Vagina (tissue), 2 donors: ENCODE results near the gene MTIF2. TPM values are rescaled to one million over a fixed set of nuclear protein-coding genes. Genes with fewer than 3 reads are reported as not detected.
"Not testable (repeated sequence)": the region's sequence is repeated elsewhere in the genome, so short reads cannot be mapped to it uniquely, and the experiment has no call there.

ENCODE experiments used
- DNase-seq, 2 donors: peaks; one replicate each; pipeline ENCODE4 v3.0.0-alpha.2; 2017; ENCODE audit errors: extremely low spot score in 2 of 2
- H3K27ac ChIP-seq: fragments of 200-600 bp; sonication (generic); one replicate; pipeline ENCODE4 v1.5.1; 2019
- H3K27me3 ChIP-seq: fragments of 200-600 bp; sonication (generic); one replicate; pipeline ENCODE4 v1.5.1; 2019
- H3K36me3 ChIP-seq, 2 donors: fragments of 200-600 bp; sonication (generic); one replicate each; pipeline ENCODE4 v1.5.1; 2017 to 2019
- H3K4me1 ChIP-seq: fragments of 200-600 bp; sonication (generic); one replicate; pipeline ENCODE4 v1.5.1; 2019
- H3K4me3 ChIP-seq, 2 donors: fragments of 200-600 bp; sonication (generic); 1 replicate in 1 of 2; 2 replicates in 1 of 2; pipeline ENCODE4 v1.5.1; 2016 to 2019
- H3K9me3 ChIP-seq: fragments of 200-600 bp; sonication (generic); one replicate; pipeline ENCODE4 v1.5.1; 2019
- CTCF ChIP-seq, 3 experiments: fragments of 450-650 bp in 2 of 3; fragments of 200-600 bp in 1 of 3; sonication (generic) in 1 of 3; IDR thresholded peaks; one replicate each; pipeline ENCODE4 v1.5.1; 2017 to 2019; ENCODE audit warnings: antibody characterized with exemption in 3 of 3, mild to moderate bottlenecking in 2 of 3, moderate library complexity in 2 of 3
- POLR2A ChIP-seq, 2 donors: fragments of 450-650 bp; IDR thresholded peaks; one replicate each; pipeline ENCODE4 v1.6.1; 2017; ENCODE audit warnings: antibody characterized with exemption in 2 of 2, mild to moderate bottlenecking in 2 of 2, moderate library complexity in 2 of 2
- POLR2AphosphoS5 ChIP-seq, 2 donors: sonication (generic); formaldehyde crosslinking; IDR thresholded peaks; one replicate each; pipeline ENCODE4 v1.9.0; 2017; ENCODE audit warnings: antibody characterized with exemption in 2 of 2, mild to moderate bottlenecking in 2 of 2, low read depth in 1 of 2; ENCODE audit not compliant: insufficient read depth in 1 of 2
- intact Hi-C: fragments of 100-400 bp; cut with DNase I; formaldehyde crosslinking; loops from one replicate; pipeline ENCODE4 v1.15.1; 2023
- total RNA-seq: library from RNA; depleted of rRNA; stranded (reverse); fragments of >200 nt; gene quantifications from one replicate; pipeline ENCODE4 v1.2.3, GENCODE V29; 2016

Gene MTIF2
- total RNA-seq, 1 donor from 2014 or later: 19.4 TPM

- no peak for TF ChIP-seq POLR2A (IDR thresholded peaks at IDR 0.05)
- TF ChIP-seq POLR2AphosphoS5 (IDR thresholded peaks at IDR 0.05; ENCODE audit: insufficient read depth in 1 of 2, low read depth in 1 of 2): no peak
- TF ChIP-seq CTCF (IDR thresholded peaks at IDR 0.05): no peak
- H3K9me3 ChIP-seq: no peaks in the 10 kb centered on the region
These were observed 32.2 kb upstream of the MTIF2 start for GRCh38 chr2:55301277-55301676.

DNA sequence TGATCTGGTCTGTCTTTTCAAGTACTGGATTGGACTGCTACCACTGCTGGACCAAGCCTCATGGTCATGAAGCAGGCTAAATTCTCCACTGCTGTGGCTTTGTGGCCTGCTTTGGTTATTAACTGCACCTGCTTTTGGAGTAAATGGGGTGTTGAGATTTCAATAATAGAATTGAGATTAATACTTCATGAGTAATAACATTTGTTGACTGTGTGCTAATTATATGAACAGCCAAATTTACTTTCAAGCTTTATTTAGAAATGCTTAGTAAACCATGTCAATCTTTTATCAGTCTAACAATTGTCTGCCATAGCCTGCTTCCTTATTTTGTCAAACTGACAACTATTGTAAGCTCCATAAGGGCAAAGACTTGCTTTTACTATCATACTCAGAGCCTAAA is 27.4 kb upstream of the MTIF2 start:
- no peak for TF ChIP-seq POLR2AphosphoS5 (IDR thresholded peaks at IDR 0.05; ENCODE audit: insufficient read depth in 1 of 2, low read depth in 1 of 2)
- TF ChIP-seq CTCF (IDR thresholded peaks at IDR 0.05): no peak
- TF ChIP-seq POLR2A (IDR thresholded peaks at IDR 0.05): no peak
- Histone ChIP-seq H3K9me3 (no peaks in the 10 kb centered on the region), H3K4me3 (no peak overlapping the region), H3K27me3 (no peaks in the 10 kb centered on the region), H3K27ac (no peak overlapping the region), H3K4me1 (no peaks in the 10 kb centered on the region), H3K36me3 (peaks cover 0 to 8% of the 10 kb centered on the region in 2 donors)
- intact Hi-C loops: no loop called here
- DNase-seq: no peak

More at GRCh38 chr2:55301277-55301676, 32.2 kb upstream of the MTIF2 start:
- intact Hi-C loops: no loop called here
- no peak for DNase-seq
- H3K27me3 ChIP-seq: no peaks in the 10 kb centered on the region
- H3K27ac ChIP-seq: no peak overlapping the region
- H3K4me3 ChIP-seq: no peak overlapping the region
- no peaks in the 10 kb centered on the region for H3K4me1 ChIP-seq
- no peaks in the 10 kb centered on the region for H3K36me3 ChIP-seq

DNA sequence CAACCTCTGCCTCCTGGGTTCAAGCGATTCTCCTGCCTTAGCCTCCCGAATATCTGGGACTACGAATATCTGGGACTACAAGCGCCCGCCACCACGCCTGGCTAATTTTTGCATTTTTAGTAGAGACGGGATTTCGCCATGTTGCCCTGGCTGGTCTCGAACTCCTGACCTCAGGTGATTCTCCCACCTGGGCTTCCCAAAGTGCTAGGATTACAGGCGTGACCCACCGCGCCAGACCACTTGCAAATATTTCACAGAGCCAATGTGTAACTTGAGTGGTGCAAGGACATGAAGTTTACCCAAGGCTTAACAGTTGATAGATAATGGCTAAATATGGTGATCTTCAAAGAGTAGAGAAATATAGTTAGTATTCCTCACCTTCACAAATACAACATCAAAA is 14.1 kb upstream of the MTIF2 start:
- Histone ChIP-seq H3K27ac (no peak overlapping the region), H3K4me3 (peak overlapping the region in 1 of 2 donors; percentile 60)
- intact Hi-C loops: no loop called here

DNA sequence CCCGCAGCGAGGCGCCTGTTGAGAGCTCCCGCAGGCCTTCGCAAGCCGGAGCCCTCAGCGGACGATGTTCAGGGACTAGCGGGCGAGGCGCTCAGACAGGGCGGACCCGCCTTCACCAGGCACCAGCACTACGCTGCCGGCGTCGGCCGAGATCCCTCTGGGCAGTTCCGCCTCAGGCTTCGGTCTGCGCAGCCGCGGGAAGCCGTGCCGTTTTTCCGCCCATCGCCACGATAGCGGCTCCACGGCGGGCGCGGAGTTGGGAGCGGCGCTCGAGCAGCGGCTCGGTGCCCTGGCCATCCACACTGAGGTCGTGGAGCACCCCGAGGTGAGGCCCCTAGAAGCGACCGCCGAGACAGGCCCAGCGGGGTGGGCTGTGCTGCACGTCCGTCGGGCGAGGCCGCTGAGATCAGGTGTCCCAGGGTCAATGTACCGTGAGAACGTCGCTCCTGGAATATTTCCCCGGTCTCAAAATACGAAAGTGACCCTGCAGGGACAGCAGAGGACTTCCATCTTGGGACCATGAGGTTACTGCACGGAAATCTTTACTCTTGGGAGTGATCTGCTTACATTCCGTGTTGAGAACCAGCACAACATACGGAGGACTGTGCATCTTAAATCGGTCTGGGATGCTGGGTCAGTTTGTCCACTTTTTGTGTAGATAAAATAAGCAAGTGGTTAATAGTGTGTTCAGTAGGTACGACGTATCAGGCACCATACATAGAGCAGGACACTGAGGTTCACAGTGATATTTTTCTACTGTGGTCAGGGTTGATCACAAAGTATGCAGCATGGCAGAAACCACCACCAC is 13.3 kb upstream of the MTIF2 start:
- Histone ChIP-seq H3K36me3 (no peaks in the 10 kb centered on the region), H3K9me3 (no peaks in the 10 kb centered on the region), H3K27ac (peak overlapping the region; percentile 90), H3K4me1 (peaks cover 15% of the 10 kb centered on the region), H3K27me3 (no peaks in the 10 kb centered on the region), H3K4me3 (peak overlapping the region; percentile 50 to 60)
- intact Hi-C loops: no loop called here
- no peak for DNase-seq
- peak in 1 of 2 donors; percentile 31 for TF ChIP-seq POLR2A (IDR thresholded peaks at IDR 0.05)
- TF ChIP-seq POLR2AphosphoS5 (IDR thresholded peaks at IDR 0.05; ENCODE audit: insufficient read depth in 1 of 2, low read depth in 1 of 2): peak; percentile 58 to 79
- no peak for TF ChIP-seq CTCF (IDR thresholded peaks at IDR 0.05)

More for the DNA sequence above, 14.1 kb upstream of the MTIF2 start:
- Histone ChIP-seq H3K9me3 (no peaks in the 10 kb centered on the region), H3K4me1 (peaks cover 15% of the 10 kb centered on the region), H3K27me3 (no peaks in the 10 kb centered on the region), H3K36me3 (no peaks in the 10 kb centered on the region)
- DNase-seq: no peak
- TF ChIP-seq CTCF (IDR thresholded peaks at IDR 0.05) (no peak), POLR2AphosphoS5 (IDR thresholded peaks at IDR 0.05; ENCODE audit: insufficient read depth in 1 of 2, low read depth in 1 of 2) (no peak), POLR2A (IDR thresholded peaks at IDR 0.05) (no peak)

DNA sequence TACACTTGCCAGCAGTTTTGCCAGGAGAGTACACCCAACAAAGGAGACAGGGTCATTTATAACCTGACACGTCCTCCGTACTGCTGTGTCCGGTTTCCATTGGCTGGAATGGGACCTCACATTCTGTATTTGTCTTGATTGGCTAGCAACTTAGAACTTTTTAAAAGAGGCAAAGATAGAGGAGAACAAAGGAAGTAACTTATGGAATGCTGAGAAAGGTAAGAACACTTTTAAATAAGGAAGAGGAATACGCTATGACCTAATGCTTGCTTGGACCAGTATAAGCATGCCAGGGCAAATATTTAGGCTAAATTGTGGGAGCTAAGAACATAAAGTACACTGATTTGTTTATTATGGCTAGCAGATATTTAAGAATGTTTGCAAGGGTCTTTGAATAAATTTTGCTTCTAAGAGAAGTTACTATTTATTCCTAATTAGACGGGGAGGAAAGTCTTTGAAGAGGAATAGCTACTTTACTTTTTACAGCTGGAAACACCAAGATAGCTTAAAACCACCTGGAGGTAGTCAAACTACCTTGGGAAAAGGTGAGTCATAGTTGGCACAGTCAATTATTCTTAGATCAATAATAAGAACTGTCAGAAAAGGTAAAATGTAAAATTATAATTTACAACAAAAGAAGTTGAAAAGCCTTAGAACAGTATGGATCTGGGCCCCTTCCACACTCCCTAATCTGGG is 12.0 kb upstream of the MTIF2 start:
- peaks cover 15% of the 10 kb centered on the region for H3K4me1 ChIP-seq
- H3K9me3 ChIP-seq, H3K36me3 ChIP-seq, intact Hi-C loops, DNase-seq, H3K4me3 ChIP-seq, H3K27ac ChIP-seq, H3K27me3 ChIP-seq: not testable (repeated sequence)

DNA sequence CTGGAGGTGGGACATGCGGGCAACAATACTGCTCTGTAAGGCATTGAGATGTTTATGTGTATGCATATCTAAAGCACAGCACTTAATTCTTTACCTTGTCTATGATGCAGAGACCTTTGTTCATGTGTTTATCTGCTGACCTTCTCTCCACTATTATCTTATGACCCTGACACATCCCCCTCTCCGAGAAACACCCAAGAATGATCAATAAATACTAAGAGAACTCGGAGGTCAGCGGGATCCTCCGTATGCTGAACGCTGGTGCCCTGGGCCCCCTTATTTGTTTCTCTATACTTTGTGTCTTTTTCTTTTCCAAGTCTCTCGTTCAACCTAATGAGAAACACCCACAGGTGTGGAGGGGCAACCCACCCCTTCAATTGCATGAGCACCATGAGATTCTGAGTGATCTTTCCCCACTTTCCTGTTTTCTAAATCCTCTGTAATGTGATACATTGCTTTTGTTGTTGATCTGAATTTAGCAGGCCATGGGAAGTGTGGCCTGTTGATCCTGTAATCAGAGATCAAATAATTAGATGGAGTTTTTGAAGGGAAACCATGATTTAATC is 10.9 kb upstream of the MTIF2 start:
- DNase-seq, H3K9me3 ChIP-seq, H3K27ac ChIP-seq, intact Hi-C loops, H3K4me3 ChIP-seq, H3K27me3 ChIP-seq, H3K36me3 ChIP-seq: not testable (repeated sequence)
- peaks cover 15% of the 10 kb centered on the region for H3K4me1 ChIP-seq

- H3K27me3 ChIP-seq, DNase-seq, intact Hi-C loops: not testable (repeated sequence)
These were observed 10.3 kb upstream of the MTIF2 start for GRCh38 chr2:55279214-55279835.

More at GRCh38 chr2:55279214-55279835, 10.3 kb upstream of the MTIF2 start:
- not testable (repeated sequence) for H3K36me3 ChIP-seq, H3K9me3 ChIP-seq, H3K27ac ChIP-seq, H3K4me3 ChIP-seq
- peaks cover 15% of the 10 kb centered on the region for H3K4me1 ChIP-seq
